GM23338 (cell line): ENCODE results near the gene FGFR2.

Source experiments
- EZH2 ChIP-seq: fragments of 200-600 bp; sonication (generic); IDR thresholded peaks from one replicate; pipeline ENCODE4 v1.8.0; 2017; ENCODE audit warnings: antibody characterized with exemption, mild to moderate bottlenecking, low read depth; ENCODE audit not compliant: unreplicated experiment
- POLR2AphosphoS5 ChIP-seq: IDR thresholded peaks from 2 replicates; pipeline ENCODE4 v1.6.1; 2016; ENCODE audit warnings: antibody characterized with exemption, low read depth
- REST ChIP-seq: IDR thresholded peaks from one replicate; pipeline ENCODE4 v1.6.1; 2018; ENCODE audit warnings: antibody characterized with exemption; ENCODE audit not compliant: unreplicated experiment
- TF ChIP-seq, protein P1 (sequence below), 2 experiments: fragments of 200-600 bp in 1 of 2; sonication (generic) in 1 of 2; conservative IDR thresholded peaks; 2 replicates each; pipeline versions ENCODE4 v1.5.1 to v1.6.1; 2016 to 2017; ENCODE audit warnings: antibody characterized with exemption in 2 of 2, low read depth in 2 of 2, mild to moderate bottlenecking in 2 of 2, moderate library complexity in 1 of 2

GRCh38 chr10:121597504-121598262 lies 561 bp downstream of the FGFR2 start:
- TF ChIP-seq, protein P1, sequence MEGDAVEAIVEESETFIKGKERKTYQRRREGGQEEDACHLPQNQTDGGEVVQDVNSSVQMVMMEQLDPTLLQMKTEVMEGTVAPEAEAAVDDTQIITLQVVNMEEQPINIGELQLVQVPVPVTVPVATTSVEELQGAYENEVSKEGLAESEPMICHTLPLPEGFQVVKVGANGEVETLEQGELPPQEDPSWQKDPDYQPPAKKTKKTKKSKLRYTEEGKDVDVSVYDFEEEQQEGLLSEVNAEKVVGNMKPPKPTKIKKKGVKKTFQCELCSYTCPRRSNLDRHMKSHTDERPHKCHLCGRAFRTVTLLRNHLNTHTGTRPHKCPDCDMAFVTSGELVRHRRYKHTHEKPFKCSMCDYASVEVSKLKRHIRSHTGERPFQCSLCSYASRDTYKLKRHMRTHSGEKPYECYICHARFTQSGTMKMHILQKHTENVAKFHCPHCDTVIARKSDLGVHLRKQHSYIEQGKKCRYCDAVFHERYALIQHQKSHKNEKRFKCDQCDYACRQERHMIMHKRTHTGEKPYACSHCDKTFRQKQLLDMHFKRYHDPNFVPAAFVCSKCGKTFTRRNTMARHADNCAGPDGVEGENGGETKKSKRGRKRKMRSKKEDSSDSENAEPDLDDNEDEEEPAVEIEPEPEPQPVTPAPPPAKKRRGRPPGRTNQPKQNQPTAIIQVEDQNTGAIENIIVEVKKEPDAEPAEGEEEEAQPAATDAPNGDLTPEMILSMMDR (conservative IDR thresholded peaks at IDR 0.05; ENCODE audit: low read depth in 2 of 2): no peak
- TF ChIP-seq REST (no peak), POLR2AphosphoS5 (no peak; the same call in 1 of the 2 replicates), EZH2 (no peak)
